Retinal pigment epithelial cell (primary cell): ENCODE results near the gene TSPO.

Source experiments
- DNase-seq: peaks from one replicate; pipeline ENCODE4 v3.0.0-alpha.2; 2010; ENCODE audit warnings: low read depth
- H3K4me3 ChIP-seq: 2 replicates; pipeline ENCODE4 v1.5.1; 2011; ENCODE audit warnings: mild to moderate bottlenecking, low read length, control low read depth, moderate library complexity
- TF ChIP-seq, protein P1 (sequence below): conservative IDR thresholded peaks from 2 replicates; pipeline ENCODE4 v1.5.1; 2011; ENCODE audit warnings: low read depth, low read length, control low read depth, inconsistent platforms

TSPO gene

DNA sequence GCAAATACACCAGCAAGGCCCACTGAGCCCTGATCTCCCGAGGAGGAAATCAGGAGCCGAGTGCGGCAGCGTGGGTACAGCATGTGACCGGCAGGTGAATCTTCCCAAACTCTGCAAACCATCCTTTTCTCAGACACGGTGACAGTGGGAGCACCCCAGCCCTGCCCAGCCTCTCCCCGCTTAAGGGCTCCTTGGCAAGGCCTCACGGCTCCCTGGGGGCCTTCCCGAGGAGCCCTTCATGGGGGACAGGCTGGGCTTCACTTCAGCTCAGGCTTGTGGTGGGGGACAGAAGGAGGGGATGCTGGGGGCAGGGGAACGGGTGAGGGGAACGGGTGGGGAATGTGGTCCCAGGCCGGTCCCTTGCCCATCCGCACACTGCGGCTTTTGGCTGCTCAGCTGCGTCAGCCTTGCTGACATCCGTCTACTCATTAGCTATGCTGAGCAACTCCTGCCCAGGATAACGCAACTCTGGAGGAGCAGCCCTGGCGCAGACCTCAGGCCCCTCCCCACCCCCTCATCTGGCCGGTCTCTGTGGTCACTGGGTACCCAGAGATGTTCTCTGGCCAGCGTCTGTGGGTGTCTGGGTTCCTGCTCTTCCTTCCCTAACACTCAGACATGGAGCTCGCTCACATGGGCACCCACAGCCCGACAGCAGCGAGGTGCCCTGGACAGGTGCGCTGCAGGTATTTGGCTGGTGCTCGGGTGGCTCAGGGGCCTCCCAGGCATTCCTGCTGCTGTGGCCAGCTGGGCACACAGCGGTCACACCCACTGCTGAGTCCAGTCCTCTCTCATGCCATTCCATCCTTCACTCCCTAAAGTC lies 57.6 kb downstream of the TSPO start:
- no peak overlapping the region for H3K4me3 ChIP-seq
- no peak for DNase-seq
- TF ChIP-seq, protein P1, sequence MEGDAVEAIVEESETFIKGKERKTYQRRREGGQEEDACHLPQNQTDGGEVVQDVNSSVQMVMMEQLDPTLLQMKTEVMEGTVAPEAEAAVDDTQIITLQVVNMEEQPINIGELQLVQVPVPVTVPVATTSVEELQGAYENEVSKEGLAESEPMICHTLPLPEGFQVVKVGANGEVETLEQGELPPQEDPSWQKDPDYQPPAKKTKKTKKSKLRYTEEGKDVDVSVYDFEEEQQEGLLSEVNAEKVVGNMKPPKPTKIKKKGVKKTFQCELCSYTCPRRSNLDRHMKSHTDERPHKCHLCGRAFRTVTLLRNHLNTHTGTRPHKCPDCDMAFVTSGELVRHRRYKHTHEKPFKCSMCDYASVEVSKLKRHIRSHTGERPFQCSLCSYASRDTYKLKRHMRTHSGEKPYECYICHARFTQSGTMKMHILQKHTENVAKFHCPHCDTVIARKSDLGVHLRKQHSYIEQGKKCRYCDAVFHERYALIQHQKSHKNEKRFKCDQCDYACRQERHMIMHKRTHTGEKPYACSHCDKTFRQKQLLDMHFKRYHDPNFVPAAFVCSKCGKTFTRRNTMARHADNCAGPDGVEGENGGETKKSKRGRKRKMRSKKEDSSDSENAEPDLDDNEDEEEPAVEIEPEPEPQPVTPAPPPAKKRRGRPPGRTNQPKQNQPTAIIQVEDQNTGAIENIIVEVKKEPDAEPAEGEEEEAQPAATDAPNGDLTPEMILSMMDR, result no peak

- no peak for DNase-seq
- TF ChIP-seq, protein P1, result no peak
- no peak overlapping the region for H3K4me3 ChIP-seq
These were observed 58.1 kb downstream of the TSPO start for GRCh38 chr22:43209523-43209890.

DNA sequence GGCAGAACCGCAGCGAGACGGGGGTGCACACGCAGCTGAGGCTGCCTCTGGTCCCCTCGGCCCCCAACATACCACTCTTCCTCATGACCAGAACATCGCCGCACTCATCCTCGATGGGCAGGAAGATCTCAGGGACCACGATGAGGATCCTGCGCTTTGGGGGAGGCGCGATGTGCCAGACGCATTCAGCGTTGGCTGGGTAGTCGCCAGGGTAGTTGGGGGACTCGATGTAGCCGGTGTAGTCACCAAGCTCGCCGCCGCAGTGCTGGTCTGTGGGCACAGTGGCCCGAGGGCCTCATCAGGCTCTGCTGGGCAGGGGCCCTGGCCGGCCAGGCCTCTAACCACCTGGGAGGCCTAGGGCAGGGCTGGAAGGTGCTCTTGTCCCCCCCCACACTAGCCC lies 58.6 kb downstream of the TSPO start:
- DNase-seq, result no peak
- TF ChIP-seq, protein P1, result no peak
- H3K4me3 ChIP-seq, result no peak overlapping the region

- no peak overlapping the region for H3K4me3 ChIP-seq
- TF ChIP-seq, protein P1, result no peak
- DNase-seq, result no peak
These were observed 59.5 kb downstream of the TSPO start for GRCh38 chr22:43210631-43211515.

GRCh38 chr22:43211941-43212433 lies 60.6 kb downstream of the TSPO start:
- no peak for DNase-seq
- TF ChIP-seq, protein P1, result no peak
- no peak overlapping the region for H3K4me3 ChIP-seq

- H3K4me3 ChIP-seq, result no peak overlapping the region
- no peak for DNase-seq
- TF ChIP-seq, protein P1, result no peak
These were observed 61.1 kb downstream of the TSPO start for GRCh38 chr22:43212434-43212952.
